ENCODE data around the gene PRLR.
"Not testable (repeated sequence)": the region's sequence is repeated elsewhere in the genome, so short reads cannot be mapped to it uniquely, and the experiment has no call there.

The PRLR gene

DNA sequence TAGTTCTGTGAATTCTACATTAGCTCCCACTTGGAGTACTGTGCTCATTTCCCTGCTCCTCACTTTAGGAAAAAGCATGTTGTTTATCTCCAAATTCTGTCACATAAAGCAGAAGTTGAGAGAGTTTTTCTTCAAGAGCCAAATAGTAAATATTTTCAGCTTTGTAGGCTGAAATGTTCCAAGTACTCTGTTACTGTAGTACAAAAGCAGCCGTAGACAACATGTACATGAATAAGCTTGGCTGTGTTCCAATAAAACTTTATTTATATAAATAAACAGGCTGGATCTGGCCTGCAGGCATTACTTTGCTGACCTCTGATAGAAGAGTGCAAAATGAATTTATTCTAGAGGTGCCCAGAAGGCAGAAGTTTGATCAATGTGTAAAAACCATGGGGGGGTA lies 109.6 kb downstream of the PRLR start:
- DNase-seq = no peak

DNA sequence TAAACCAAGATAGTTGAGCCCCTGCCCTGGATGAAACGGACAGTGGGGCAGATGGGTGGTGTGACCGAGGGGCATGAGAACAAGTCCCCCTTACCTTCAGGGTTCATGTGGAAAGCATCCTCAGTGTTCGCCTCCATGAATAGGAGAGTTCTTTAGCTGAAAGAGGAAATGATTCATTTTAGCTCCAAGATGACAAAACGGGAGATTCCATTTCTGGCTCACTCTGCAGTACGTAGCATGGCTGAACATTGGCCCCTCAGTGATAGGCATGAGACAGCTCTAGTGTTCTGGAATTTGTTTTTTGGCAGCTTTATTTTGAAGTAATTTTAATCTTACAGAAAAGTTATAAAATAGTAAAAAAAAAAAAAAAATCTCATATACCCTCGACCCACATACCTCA lies 112.3 kb downstream of the PRLR start:
- DNase-seq = no peak

DNA sequence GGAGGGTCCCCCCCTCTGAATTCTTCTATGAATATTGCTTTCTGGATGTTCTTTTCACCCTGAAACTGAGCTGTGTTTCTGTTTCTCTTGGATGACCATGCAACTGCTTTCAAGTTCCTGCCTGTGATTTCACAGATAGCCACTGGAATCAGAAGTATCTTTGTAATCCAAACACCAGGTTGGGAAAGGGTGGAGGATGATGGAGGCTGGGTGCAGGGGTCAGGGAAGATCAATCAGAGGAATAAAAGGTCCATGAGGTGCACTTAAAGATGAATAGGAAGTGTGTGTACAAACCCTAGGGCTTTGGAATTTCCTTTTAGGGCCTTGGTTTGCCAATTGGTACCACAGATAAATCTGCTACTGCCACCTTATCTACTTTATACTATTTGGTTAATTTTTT lies 114.4 kb downstream of the PRLR start:
- no peak for DNase-seq

DNA sequence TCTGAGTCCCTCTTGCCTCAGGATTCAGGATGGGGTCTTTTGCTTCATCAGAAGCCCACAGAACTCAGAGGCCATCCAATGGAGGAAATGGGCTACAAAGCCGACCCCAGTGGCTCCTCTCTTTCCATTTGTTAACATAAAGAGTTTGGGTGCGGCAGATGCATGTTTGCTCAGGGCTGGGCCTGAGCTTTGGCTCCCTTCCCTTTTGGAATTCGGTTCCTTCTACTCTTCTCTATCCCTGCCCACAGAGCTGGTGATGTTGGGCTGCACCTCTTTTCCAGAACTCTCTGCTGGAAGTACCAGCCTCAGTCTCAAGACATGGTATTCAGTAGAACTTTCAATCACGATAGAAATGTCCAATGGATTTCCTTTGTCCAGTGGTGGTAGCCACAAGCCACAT lies 115.6 kb downstream of the PRLR start:
- DNase-seq = no peak

DNA sequence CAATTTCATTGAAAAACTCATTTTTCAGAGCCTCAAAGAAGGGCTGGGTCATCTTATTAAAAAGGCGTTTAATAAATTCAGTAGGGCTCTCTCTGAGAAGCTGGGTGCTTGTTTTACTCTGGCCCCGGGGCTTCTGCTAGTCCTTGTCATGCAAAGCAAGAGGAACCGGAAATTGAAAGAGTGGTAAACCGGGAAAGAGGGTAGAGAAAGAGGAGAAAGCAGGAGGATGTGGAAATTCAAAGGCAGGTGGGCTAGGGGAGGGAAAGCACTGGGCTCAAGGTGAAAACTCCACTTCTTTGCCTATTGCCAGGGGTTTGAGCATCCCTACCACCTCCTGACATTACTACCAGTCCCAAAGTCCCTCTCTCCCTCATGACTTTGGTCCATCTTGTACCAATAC lies 118.0 kb downstream of the PRLR start:
- DNase-seq = no peak

DNA sequence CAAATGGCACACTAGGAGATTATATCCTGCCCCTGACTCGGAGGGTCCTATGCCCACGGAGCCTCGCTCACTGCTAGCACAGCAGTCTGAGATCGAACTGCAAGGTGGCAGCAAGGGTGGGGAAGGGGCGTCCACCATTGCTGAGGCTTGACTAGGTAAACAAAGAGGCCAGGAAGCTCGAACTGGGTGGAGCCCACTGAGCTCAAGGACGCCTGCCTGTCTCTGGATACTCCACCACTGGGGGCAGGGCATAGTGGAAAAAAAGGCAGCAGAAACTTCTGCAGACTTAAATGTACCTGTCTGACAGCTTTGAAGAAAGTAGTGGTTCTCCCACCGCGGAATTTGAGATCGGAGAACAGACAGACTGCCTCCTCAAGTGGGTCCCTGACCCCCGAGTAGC lies 125.7 kb downstream of the PRLR start:
- not testable (repeated sequence) for DNase-seq

DNA sequence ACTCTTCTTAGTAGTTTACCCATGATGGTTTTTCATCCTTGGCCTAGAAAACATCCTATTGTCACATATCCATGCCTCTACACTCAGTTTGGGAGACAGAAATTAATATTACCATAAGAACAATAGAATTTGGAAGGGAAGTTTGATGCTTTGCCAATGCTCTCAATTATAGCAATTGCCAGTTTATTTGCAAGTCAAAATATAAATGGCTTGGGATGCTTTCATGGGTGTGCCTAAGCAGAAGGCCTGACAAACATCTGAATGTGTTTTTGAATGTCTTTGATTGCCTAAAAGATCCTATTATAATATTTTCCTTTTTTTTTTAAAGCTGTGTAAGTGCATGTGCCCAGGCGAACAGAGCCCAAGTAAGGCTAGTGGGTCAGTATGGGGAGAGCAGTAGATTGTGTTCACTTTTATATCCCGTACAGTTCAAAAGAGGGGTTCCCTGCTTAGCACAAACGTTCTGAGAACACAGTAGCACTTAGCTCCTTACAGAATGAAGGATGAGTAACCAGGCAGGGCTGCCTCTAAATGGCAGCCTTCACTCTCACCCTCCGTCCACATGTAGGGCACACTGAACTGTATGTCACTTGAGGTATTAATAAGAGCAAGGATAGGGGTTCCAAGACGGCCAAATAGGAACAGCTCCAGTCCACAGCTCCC lies 126.5 kb downstream of the PRLR start:
- DNase-seq = no peak

DNA sequence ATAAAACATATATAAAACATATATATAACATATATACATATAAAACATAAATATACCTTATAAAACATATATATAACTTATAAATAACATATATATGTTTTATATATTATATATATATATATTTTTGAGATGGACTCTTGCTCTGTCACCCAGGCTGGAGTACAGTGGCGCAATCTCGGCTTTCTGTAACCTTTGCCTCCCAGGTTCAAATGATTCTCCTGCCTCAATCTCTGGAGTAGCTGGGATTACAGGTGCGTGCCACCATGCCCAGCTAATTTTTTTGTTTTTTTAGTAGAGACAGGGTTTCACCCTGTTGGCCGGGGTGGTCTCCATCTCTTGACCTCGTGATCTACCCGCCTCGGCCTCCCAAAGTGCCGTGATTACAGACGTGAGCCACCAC lies 128.6 kb downstream of the PRLR start:
- DNase-seq = not testable (repeated sequence)

DNA sequence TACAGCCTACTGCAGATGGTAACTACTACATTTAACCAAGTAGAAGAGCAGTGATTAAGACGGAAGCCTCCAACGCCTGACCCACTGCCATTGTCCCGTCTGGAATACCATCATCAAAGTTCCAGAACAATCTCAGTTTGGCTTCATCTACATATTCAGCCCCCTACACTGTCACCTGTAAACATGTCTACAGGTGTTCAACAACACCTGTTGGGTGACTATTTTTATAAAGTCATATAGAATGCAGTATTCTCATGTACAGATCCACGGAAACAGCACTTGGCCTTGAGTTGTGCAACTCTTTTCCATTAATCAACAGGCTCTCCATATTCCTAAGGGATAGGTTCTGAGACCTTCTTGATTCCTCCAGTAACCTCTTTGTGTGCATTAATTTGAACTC lies 129.3 kb downstream of the PRLR start:
- no peak for DNase-seq

DNA sequence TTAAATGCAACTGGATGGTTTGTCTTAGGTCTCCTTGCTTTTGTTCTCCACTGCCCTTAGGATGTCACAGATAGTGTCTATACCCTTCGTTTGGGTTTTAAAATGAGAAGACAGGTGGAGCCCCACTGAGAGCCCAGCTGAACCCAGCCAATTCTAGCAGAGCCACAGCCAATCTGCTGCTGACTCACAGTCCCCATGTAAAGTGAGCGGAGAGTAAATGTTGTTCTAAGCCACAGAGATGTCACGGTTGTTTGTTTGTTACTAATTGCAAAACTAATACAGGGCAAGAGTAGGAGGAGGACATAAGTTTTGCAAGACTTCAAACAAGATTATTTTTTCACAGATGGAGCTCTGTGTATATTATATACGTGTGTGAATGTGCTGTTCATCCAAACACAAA lies 132.1 kb downstream of the PRLR start:
- DNase-seq = no peak

DNA sequence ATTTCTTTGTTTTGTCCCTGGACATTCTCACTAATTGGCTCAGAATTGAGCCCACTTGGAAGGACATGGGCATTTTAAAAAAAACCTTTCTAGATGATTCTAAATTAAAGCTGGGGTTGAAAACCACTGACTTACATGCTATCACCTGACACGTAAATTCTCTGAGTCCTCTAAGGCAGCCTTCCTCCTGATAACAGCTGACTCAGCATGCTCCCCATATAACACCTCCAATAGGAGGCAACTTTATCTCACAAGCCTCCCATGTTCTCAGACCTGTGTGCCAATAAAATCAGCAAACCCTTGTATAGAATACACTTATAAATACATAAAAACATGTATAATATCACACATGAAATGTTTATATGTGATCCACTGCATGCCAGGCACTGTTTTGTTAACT lies 133.4 kb downstream of the PRLR start:
- no peak for DNase-seq

DNA sequence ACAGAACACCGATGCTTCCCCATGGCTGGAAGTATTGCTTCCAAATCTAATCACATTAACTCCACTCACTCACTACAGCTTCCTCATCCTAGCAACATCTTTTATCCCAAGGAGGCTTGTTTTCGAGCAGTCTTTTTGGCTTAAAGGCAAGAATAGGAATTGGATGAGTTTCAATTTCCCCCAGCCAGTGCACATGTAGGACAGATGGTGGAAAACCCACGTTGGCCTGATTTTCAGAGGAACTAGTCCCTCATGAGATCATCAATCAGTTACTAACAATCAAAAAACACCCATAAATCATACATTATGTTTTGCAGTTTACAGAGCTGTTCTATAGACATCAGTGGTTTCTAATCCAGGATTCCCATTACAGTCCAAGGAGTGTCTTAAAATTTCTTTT lies 134.1 kb downstream of the PRLR start:
- DNase-seq = no peak

DNA sequence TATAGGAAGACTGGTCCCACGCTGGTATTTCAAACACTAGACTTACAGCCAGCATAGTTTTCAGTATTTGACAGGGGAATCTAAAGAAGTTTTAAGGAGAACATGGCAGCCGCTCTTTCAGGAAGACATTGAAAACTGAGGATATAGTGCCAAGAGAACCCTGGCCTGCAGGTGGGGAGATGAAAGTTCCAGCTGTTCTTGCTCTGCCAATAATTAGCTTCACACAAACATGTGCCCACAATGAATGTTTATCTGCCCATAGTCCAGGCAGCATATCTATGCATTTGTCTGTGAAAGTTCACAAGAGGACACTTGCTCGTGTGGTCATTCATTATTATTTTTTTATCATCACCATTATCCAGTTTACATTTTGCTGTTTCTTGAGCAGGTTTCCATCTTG lies 134.9 kb downstream of the PRLR start:
- DNase-seq = no peak

DNA sequence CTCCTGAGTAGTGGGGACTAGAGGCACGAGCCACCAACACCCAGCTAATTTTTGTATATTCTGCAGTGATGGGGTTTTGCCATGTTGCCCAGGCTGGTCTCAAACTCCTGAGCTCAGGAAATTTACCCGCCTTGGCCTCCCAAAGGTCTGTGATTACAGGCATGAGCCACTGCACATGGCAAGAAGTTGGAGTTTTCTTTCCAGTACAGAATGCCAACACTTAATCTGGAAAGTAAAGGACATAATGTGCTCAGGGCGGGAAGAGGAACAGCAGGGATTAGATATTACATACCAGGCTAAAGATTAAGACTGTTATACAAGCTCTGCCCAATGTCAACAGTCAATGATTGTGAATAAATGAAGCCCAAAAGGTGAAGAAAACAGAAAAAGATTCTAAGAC lies 135.3 kb downstream of the PRLR start:
- DNase-seq = no peak

DNA sequence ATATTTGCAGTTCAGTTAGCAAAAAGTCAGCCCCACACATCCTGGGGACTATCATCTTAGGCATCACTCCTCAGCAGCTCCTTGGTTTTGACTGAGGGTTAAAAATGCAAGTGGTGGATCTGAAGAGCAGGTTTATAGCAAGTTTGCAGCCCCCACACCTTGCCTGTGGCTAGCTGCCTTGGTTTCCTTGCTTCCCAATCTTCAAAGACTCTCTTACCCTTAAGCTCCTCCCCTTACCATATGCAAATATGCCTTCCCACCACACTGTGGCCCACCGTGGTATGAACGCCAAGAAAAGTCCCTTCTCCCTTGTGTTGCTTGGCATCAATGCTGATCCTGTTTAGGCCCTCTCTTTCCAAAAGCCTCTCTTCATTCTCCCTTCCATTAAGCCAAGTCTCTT lies 137.6 kb downstream of the PRLR start:
- no peak for DNase-seq

DNA sequence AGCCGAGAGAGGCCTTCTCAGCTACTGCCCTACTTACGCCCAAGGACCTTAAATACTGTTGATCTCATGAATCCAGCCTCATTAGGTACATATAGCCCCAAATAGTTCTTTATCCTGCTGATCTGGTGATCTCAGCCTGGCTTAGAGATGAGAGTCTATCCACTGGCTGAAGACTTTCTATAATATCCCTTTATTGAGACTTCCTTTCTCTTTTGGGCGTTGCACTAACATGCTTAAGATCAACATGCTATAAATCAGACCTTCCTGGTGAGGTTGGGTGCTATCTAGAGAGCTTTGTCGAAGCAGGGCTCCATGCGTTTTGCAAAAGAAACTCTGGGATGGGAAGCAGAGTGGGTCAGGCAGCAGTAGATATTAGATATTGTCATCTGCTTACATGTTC lies 138.6 kb downstream of the PRLR start:
- DNase-seq = no peak

DNA sequence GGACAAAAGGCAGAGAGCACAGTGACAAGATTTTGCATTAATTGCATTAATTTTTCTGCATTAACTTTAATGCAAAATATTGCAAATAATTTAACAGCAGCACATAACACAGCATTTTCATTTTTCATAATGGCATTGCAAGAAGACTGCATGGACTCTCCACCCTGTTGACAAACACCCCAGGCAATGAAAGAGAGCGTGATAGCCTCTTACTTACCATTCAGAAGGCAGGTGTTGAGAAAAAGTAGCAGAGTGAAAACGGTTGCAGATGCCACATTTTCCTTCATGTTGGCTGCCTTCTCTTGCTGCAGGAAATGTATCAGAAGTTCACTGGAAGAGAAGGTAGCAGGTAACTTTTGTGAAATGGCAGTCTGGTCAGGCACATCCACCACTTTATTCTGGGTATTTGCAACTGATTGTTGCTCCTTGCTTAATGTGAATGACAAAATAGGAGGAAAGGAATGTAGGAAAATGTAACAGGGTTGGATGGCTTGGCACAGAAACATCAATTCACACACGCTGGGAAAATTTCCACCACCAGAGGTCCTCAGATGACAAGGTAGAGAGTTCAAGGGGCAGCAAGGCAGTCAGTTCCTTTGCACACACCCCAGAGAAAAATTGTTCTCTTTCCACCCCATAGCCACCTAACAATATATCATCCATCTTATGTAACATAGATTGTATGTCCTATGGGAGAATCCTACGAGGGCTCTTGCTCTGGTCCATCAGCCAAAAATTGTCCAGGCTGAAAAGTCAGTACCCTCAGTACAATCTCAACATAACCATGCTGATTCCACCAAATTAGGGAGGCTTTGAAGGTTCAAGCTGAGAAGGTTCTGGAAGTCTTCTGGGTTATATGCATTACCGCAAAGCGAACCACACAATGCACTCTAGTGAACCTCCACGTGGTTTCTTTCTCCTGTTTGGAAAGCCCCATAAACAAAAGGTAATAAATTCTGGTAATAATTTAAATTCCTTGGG lies 140.7 kb downstream of the PRLR start:
- DNase-seq = peak; percentile 77

DNA sequence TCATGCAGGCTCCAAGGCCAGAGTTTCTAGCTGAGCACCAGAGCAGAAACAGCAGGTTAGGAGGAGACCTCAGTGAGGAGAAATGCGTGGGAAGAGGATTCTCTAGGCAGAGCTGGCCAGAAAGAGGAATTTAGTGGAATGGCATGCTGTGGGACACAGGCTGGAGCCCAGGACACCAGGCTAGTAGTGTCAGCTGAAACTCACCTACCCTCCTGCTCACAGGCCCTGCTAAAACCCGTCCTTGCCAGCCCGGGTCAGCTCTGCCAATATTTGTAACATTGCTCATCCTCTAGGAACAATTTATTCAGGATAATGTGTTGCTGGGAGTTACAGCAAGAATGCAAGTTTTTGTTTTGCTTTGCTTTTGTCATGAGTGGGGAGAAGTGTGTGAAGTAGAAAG lies 142.3 kb downstream of the PRLR start:
- no peak for DNase-seq

DNA sequence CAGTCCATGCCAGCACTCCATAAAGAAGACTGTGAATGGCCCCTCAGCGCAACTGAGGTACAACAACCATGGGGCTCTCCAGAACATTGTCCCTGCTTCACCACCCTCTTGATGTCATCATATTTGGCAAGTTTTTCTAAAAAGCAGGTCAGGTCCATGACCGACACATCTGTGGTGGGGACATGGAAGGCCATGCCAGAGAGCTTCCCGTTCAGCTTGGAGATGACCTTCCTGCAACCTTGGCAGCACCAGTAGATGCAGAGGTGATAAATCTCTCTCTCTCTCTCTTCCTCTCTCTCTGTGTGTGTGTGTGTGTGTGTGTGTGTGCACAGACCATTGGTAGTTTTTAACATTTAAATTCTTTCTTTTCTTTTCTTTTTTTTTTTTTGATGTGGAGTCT lies 147.1 kb downstream of the PRLR start:
- no peak for DNase-seq

DNA sequence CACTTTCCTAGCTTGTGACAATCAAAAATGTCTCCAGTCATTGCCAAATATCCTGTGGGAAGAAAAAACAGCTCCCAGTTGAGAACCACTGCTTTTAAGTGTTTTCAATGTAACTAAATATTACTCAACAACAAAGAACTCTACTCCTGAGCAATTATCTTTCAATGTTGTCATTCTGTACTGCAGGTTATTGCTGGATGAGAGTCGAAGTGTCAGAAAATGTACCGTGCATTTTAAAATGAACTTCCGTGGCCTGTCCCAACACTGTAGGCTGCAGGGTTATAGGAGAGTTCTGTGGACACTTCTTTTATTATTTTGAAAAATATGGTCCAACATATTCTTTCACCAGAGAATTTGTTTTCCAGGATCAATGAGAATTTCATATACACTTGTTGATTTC lies 147.8 kb downstream of the PRLR start:
- DNase-seq = no peak

DNA sequence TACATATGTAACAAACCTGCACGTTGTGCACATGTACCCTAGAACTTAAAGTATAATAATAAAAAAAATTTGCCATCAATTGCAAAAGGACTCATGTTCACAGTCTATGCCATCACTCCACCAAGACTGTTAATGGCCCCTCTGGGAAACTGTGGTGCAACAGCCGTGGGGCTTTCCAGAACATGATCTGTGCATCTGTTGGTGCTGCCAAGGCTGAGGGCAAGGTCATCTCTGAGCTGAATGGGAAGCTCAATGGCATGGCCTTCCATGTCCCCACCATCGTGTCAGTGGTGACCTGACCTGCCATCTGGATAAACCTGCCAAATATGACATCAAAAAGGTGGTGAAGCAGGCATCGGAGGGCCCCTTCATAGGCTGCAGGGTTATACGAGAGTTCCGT lies 149.2 kb downstream of the PRLR start:
- DNase-seq = no peak

DNA sequence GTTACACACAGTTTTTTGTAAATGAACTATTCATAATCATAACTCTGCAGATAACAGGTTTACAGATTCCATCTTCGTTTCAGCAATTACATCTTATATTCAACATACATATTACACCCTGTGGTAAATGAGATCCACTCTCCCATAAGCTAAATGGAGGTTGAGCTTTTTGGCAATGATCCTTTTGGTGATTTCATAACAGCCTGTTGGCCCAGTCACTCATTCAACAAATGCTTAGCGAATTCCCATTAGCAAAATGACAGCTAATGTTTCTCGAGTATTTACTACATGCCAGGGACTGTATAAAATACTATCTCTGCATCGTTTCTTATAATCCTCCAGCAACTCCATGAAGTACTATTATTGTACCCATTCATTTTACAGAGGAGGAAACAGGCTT lies 157.1 kb downstream of the PRLR start:
- no peak for DNase-seq

DNA sequence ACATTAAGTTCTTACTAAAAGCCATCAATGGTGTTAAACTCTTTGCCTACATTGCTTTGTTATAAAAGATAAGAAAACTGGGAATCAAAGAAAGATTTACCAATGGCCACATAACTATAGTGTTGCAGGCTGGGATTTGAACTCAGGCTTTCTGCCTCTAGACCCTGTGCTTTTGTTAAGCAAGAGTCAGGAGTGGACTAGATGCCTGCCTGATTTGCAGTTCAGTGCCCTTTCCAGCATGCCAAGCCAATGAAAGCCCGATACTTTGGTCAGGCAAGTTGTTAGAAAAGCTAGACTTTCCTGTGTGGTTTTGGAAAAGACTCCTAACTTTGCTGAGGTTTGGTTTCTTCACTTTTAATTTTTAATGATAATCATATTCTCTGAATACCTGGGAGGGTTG lies 161.1 kb downstream of the PRLR start:
- DNase-seq = no peak

DNA sequence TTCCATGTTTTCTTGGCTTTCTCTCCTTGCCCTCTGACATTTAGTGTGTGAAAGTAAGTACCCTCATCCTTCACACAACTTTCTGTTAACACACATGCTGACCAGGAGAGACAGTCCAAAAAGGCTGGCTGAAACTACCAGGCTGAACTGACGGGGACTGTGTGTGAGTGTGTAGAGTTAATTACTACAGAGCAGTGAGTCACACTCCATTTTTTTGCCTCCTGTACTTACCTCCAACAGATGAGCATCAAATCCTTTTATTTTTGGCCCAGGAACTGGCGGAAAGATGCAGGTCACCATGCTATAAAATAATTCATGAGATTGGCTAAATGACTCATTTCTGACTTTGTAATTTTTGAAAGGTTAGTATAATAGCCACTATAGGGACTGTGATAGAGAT lies 162.3 kb downstream of the PRLR start:
- no peak for DNase-seq

Data from NCI-H748 treated with DMSO at 0.1 percent for 48 hours (cell line).